A673 (cell line): ENCODE results near the gene LY86. TPM values are rescaled to one million over a fixed set of nuclear protein-coding genes. Genes with fewer than 3 reads are reported as not detected.

ENCODE experiments used
- BruUV-seq: library from RNA; stranded (reverse); fragments of 400-500 nt; replicated peaks from 2 replicates; lab custom pipeline; 2021; lab: Mats Ljungman, UMichigan
- CTCF ChIA-PET: fragments of 300-600 bp; sonication (Branson Sonifier 250); formaldehyde crosslinking; loops from one replicate; lab custom pipeline; 2022; ENCODE audit warnings: antibody characterized with exemption; lab: Charles Lee
- POLR2A ChIA-PET: fragments of 300-600 bp; sonication (Branson Sonifier 250); formaldehyde crosslinking; loops from one replicate; lab custom pipeline; 2022; ENCODE audit warnings: antibody characterized with exemption; ENCODE audit not compliant: low non-redundant PET; lab: Charles Lee
- DNase-seq: peaks from one replicate; pipeline ENCODE4 v3.0.0-alpha.2; 2015; ENCODE audit warnings: low spot score
- H3K27ac ChIP-seq: fragments of 200-600 bp; sonication (generic); 2 replicates; pipeline ENCODE4 v1.5.1; 2016; ENCODE audit warnings: mixed run types, low read depth, mild to moderate bottlenecking, mixed read lengths, antibody characterized with exemption, low read length; ENCODE audit not compliant: poor library complexity, severe bottlenecking
- H3K27me3 ChIP-seq: fragments of 200-600 bp; sonication (generic); replicated peaks from 2 replicates; pipeline ENCODE4 v1.6.1; 2017; ENCODE audit warnings: mixed run types, low read depth, mild to moderate bottlenecking, mixed read lengths, antibody characterized with exemption, low read length; ENCODE audit not compliant: insufficient read depth, poor library complexity
- H3K36me3 ChIP-seq: fragments of 200-600 bp; sonication (generic); 2 replicates; pipeline ENCODE4 v1.6.1; 2016; ENCODE audit warnings: mixed run types, mild to moderate bottlenecking, mixed read lengths, antibody characterized with exemption, low read length; ENCODE audit not compliant: insufficient read depth, poor library complexity, severe bottlenecking
- H3K4me1 ChIP-seq: fragments of 200-600 bp; sonication (generic); 2 replicates; pipeline ENCODE4 v1.6.1; 2017; ENCODE audit warnings: mixed run types, mild to moderate bottlenecking, mixed read lengths, antibody characterized with exemption, low read length; ENCODE audit not compliant: insufficient read depth, poor library complexity, severe bottlenecking
- H3K4me3 ChIP-seq: fragments of 200-600 bp; sonication (generic); 2 replicates; pipeline ENCODE4 v1.5.1; 2016; ENCODE audit warnings: low read depth, mixed run types, mild to moderate bottlenecking, mixed read lengths, low read length; ENCODE audit not compliant: poor library complexity, severe bottlenecking
- H3K9me3 ChIP-seq: fragments of 200-600 bp; sonication (generic); 2 replicates; pipeline ENCODE4 v1.6.1; 2016; ENCODE audit warnings: mixed run types, low read depth, mild to moderate bottlenecking, mixed read lengths, antibody characterized with exemption, low read length; ENCODE audit not compliant: poor library complexity, severe bottlenecking
- EZH2 ChIP-seq: fragments of 200-600 bp; sonication (generic); IDR thresholded peaks from 2 replicates; pipeline ENCODE4 v1.6.1; 2017; ENCODE audit warnings: borderline replicate concordance, low read depth, mild to moderate bottlenecking, mixed read lengths, antibody characterized with exemption, low read length; ENCODE audit not compliant: poor library complexity, severe bottlenecking
- intact Hi-C: fragments of 100-400 bp; cut with micrococcal nuclease; formaldehyde crosslinking; loops from one replicate; pipeline ENCODE4 v1.10.0; 2022; ENCODE audit not compliant: unreplicated experiment
- total RNA-seq: library from RNA; stranded (reverse); gene quantifications from 2 replicates; pipeline ENCODE4 v1.2.3, GENCODE V29; 2021
- TF ChIP-seq, protein P1 (sequence below): fragments of 300-800, 200-600 bp; sonication (generic); conservative IDR thresholded peaks from 2 replicates; pipeline ENCODE4 v1.5.1; 2017; ENCODE audit warnings: low read depth, mild to moderate bottlenecking, antibody characterized with exemption, low read length, moderate library complexity, mixed read lengths

The LY86 gene
- total RNA-seq, 1 experiment from 2014 or later, result not detected

DNA sequence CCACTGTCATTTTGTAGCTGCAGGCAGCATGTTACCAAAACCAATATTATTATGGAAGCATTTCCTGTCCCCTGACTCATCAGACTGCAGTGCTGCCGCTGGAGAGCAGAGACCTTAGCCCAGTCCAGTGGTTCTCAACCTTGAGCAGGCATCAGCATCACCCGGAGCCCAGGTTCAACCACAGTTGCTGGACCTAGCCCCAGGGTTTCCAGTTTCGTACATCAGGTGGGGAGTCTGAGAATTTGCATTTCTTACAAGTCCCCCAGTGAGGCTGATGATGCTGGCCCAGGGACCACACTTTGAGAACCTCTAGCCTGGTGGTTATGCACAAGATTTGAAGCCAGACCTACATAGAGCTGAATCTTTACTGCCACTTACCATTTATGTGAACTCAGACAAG lies 47.3 kb downstream of the LY86 start:
- intact Hi-C loops, result no loop called here
- Histone ChIP-seq H3K9me3 (no peaks in the 10 kb centered on the region), H3K4me1 (peaks cover 4% of the 10 kb centered on the region), H3K36me3 (no peaks in the 10 kb centered on the region), H3K4me3 (no peak overlapping the region), H3K27ac (no peak overlapping the region), H3K27me3 (no peaks in the 10 kb centered on the region)
- CTCF ChIA-PET, result no interaction called here
- DNase-seq, result no peak
- POLR2A ChIA-PET, result no interaction called here
- TF ChIP-seq EZH2, result no peak
- TF ChIP-seq, protein P1, sequence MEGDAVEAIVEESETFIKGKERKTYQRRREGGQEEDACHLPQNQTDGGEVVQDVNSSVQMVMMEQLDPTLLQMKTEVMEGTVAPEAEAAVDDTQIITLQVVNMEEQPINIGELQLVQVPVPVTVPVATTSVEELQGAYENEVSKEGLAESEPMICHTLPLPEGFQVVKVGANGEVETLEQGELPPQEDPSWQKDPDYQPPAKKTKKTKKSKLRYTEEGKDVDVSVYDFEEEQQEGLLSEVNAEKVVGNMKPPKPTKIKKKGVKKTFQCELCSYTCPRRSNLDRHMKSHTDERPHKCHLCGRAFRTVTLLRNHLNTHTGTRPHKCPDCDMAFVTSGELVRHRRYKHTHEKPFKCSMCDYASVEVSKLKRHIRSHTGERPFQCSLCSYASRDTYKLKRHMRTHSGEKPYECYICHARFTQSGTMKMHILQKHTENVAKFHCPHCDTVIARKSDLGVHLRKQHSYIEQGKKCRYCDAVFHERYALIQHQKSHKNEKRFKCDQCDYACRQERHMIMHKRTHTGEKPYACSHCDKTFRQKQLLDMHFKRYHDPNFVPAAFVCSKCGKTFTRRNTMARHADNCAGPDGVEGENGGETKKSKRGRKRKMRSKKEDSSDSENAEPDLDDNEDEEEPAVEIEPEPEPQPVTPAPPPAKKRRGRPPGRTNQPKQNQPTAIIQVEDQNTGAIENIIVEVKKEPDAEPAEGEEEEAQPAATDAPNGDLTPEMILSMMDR, result no peak
- no TSS peak for BruUV-seq

DNA sequence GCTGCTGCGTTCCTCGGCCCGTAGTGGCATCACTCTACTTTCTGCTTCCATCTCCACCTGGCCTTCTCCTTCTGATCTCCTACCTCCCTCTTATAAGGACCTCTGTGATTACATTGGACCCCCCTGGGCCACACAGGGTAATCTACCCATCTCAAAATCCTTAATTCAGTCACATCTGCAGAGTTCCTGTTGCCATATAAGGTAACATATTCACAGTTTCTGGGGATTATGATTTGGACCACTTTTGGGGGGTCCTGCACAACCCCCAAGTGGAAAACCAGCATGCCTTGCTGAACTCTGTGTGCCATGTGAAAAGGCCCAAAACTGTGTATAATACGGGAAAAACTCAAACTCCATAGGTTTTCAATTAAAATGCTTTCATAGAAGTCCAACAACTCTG lies 51.1 kb downstream of the LY86 start:
- DNase-seq, result no peak
- POLR2A ChIA-PET, result no interaction called here
- Histone ChIP-seq H3K4me1 (no peaks in the 10 kb centered on the region), H3K9me3 (no peaks in the 10 kb centered on the region), H3K4me3 (no peak overlapping the region), H3K27me3 (no peaks in the 10 kb centered on the region), H3K27ac (no peak overlapping the region), H3K36me3 (no peaks in the 10 kb centered on the region)
- CTCF ChIA-PET, result no interaction called here
- TF ChIP-seq EZH2, result no peak
- TF ChIP-seq, protein P1, result no peak
- BruUV-seq, result no TSS peak
- intact Hi-C loops, result no loop called here

DNA sequence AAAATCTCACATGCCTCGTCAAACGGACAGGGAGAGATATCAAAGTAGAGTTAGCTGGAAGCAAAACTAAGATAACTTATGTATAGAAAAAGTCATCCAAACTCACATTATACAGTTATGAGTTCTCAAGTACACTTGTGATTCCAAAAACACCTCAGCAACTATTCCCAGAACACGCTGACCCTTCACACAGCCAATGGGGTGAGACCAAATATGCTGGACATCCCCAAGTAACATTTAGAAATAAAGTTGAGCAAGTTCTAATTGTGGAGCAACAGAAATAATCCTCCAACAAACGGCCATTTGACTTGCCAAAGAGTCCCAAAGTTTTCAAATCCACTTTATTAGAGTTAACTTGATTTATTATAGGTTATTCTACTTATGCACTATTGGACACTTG lies 52.4 kb downstream of the LY86 start:
- Histone ChIP-seq H3K27me3 (no peaks in the 10 kb centered on the region), H3K4me3 (no peak overlapping the region), H3K9me3 (no peaks in the 10 kb centered on the region), H3K27ac (no peak overlapping the region), H3K4me1 (no peaks in the 10 kb centered on the region), H3K36me3 (no peaks in the 10 kb centered on the region)
- POLR2A ChIA-PET, result no interaction called here
- BruUV-seq, result no TSS peak
- TF ChIP-seq EZH2, result no peak
- TF ChIP-seq, protein P1, result no peak
- CTCF ChIA-PET, result no interaction called here
- DNase-seq, result no peak
- intact Hi-C loops, result no loop called here
